HEK293 (cell line): Measurements from ENCODE around the gene PIP5KL1.

Experiments used
- CTCF ChIA-PET: fragments of 350-600 bp; formaldehyde crosslinking; extraction: SDS; loops from one replicate; lab custom pipeline; 2021; ENCODE audit warnings: antibody characterized with exemption; lab: Yijun Ruan, JAX
- POLR2A ChIA-PET: fragments of 300-600 bp; formaldehyde crosslinking; extraction: SDS; loops from one replicate; lab custom pipeline; 2020; ENCODE audit warnings: antibody characterized with exemption, inconsistent platforms; lab: Yijun Ruan, JAX
- H3K27ac ChIP-seq: fragments of 200-500 bp; sonication (Bioruptor generic); 2 replicates; pipeline ENCODE4 v1.5.1; 2014; ENCODE audit warnings: low read depth, low read length, control low read depth, inconsistent platforms; ENCODE audit errors: extremely low read depth
- H3K36me3 ChIP-seq, 2 experiments: fragments of 200-500 bp in 1 of 2; sonication (Bioruptor generic) in 1 of 2; 1 replicate in 1 of 2; 2 replicates in 1 of 2; pipeline ENCODE4 v1.5.1; 2014 to 2017; ENCODE audit warnings: inconsistent platforms in 2 of 2, low read length in 2 of 2; ENCODE audit not compliant: control insufficient read depth in 2 of 2, insufficient read depth in 1 of 2
- H3K4me1 ChIP-seq: fragments of 200-500 bp; sonication (Bioruptor generic); 2 replicates; pipeline ENCODE4 v1.5.1; 2014; ENCODE audit warnings: mild to moderate bottlenecking, low read length, inconsistent platforms; ENCODE audit not compliant: control insufficient read depth, insufficient read depth
- H3K4me3 ChIP-seq: 2 replicates; pipeline ENCODE4 v1.5.1; 2011; ENCODE audit warnings: low read depth, mild to moderate bottlenecking, control low read depth, low read length, moderate library complexity
- H3K9me3 ChIP-seq: fragments of 200-500 bp; sonication (Bioruptor generic); 2 replicates; pipeline ENCODE4 v1.5.1; 2014; ENCODE audit warnings: low read depth, low read length, inconsistent platforms; ENCODE audit not compliant: control insufficient read depth, insufficient read depth
- EGR2 ChIP-seq: fragments of 450-650 bp; formaldehyde crosslinking; IDR thresholded peaks from 2 replicates; pipeline ENCODE4 v1.5.1; 2016; ENCODE audit warnings: low read depth, missing biosample characterization, missing genetic modification characterization
- IKZF3 ChIP-seq: fragments of 450-650 bp; IDR thresholded peaks from 2 replicates; pipeline ENCODE4 v1.5.0; 2018; ENCODE audit warnings: missing biosample characterization, mild to moderate bottlenecking, missing genetic modification characterization, moderate library complexity
- PRDM10 ChIP-seq: fragments of 450-650 bp; formaldehyde crosslinking; IDR thresholded peaks from 2 replicates; pipeline ENCODE4 v1.5.1; 2016; ENCODE audit warnings: missing biosample characterization, missing genetic modification characterization
- REST ChIP-seq: fragments of 450-650 bp; formaldehyde crosslinking; IDR thresholded peaks from 2 replicates; pipeline ENCODE4 v1.5.1; 2016; ENCODE audit warnings: missing biosample characterization, missing genetic modification characterization
- SP3 ChIP-seq: fragments of 450-650 bp; formaldehyde crosslinking; IDR thresholded peaks from 2 replicates; pipeline ENCODE4 v1.5.1; 2016; ENCODE audit warnings: missing biosample characterization, missing genetic modification characterization
- TCF7L2 ChIP-seq: IDR thresholded peaks from 2 replicates; pipeline ENCODE4 v1.6.1; 2011; ENCODE audit warnings: low read depth, mild to moderate bottlenecking, inconsistent platforms, low read length, moderate library complexity, borderline replicate concordance
- TRIM28 ChIP-seq: IDR thresholded peaks from 2 replicates; pipeline ENCODE4 v1.6.1; 2011; ENCODE audit warnings: low read length, control low read depth, borderline replicate concordance
- YY2 ChIP-seq: fragments of 450-650 bp; formaldehyde crosslinking; IDR thresholded peaks from 2 replicates; pipeline ENCODE4 v1.5.1; 2016; ENCODE audit warnings: missing biosample characterization, missing genetic modification characterization
- ZBTB10 ChIP-seq: fragments of 450-650 bp; formaldehyde crosslinking; IDR thresholded peaks from 2 replicates; pipeline ENCODE4 v1.5.1; 2016; ENCODE audit warnings: missing biosample characterization, missing genetic modification characterization
- ZBTB20 ChIP-seq: fragments of 450-650 bp; formaldehyde crosslinking; IDR thresholded peaks from 2 replicates; pipeline ENCODE4 v1.5.1; 2016; ENCODE audit warnings: missing biosample characterization, missing genetic modification characterization
- ZBTB44 ChIP-seq: fragments of 450-650 bp; IDR thresholded peaks from 2 replicates; pipeline ENCODE4 v1.5.1; 2018; ENCODE audit warnings: missing biosample characterization, mild to moderate bottlenecking, missing genetic modification characterization
- ZBTB8A ChIP-seq: fragments of 450-650 bp; formaldehyde crosslinking; IDR thresholded peaks from 2 replicates; pipeline ENCODE4 v1.5.1; 2016; ENCODE audit warnings: missing biosample characterization, missing genetic modification characterization
- ZFHX2 ChIP-seq: fragments of 450-650 bp; formaldehyde crosslinking; conservative IDR thresholded peaks from 2 replicates; pipeline ENCODE4 v1.5.1; 2016; ENCODE audit warnings: missing biosample characterization, missing genetic modification characterization
- ZIC2 ChIP-seq: fragments of 450-650 bp; formaldehyde crosslinking; IDR thresholded peaks from 2 replicates; pipeline ENCODE4 v1.5.1; 2016; ENCODE audit warnings: missing biosample characterization, missing genetic modification characterization
- ZNF341 ChIP-seq: fragments of 450-650 bp; formaldehyde crosslinking; IDR thresholded peaks from 2 replicates; pipeline ENCODE4; 2016; ENCODE audit warnings: low read depth, missing biosample characterization, missing genetic modification characterization
- ZNF391 ChIP-seq: fragments of 450-650 bp; formaldehyde crosslinking; IDR thresholded peaks from 2 replicates; pipeline ENCODE4 v1.5.1; 2016; ENCODE audit warnings: low read depth, missing biosample characterization, missing genetic modification characterization, borderline replicate concordance
- ZNF426 ChIP-seq: fragments of 450-650 bp; formaldehyde crosslinking; IDR thresholded peaks from 2 replicates; pipeline ENCODE4 v1.5.1; 2017; ENCODE audit warnings: missing biosample characterization, missing genetic modification characterization, mild to moderate bottlenecking, inconsistent platforms, moderate library complexity
- ZNF449 ChIP-seq: fragments of 450-650 bp; formaldehyde crosslinking; IDR thresholded peaks from 2 replicates; pipeline ENCODE4 v1.5.1; 2017; ENCODE audit warnings: missing biosample characterization, mild to moderate bottlenecking, missing genetic modification characterization, moderate library complexity
- ZNF585B ChIP-seq: fragments of 450-650 bp; formaldehyde crosslinking; IDR thresholded peaks from 2 replicates; pipeline ENCODE4 v1.5.1; 2016; ENCODE audit warnings: missing biosample characterization, missing genetic modification characterization
- ZNF610 ChIP-seq: fragments of 450-650 bp; formaldehyde crosslinking; IDR thresholded peaks from 2 replicates; pipeline ENCODE4 v1.5.1; 2016; ENCODE audit warnings: missing biosample characterization, missing genetic modification characterization, borderline replicate concordance
- ZNF629 ChIP-seq: fragments of 450-650 bp; formaldehyde crosslinking; IDR thresholded peaks from 2 replicates; pipeline ENCODE4 v1.5.1; 2017; ENCODE audit warnings: missing biosample characterization, missing genetic modification characterization

The PIP5KL1 gene

GRCh38 chr9:127930231-127931091 lies at the start of gene PIP5KL1:
TSS of gene PIP5KL1 (minus strand) at chr9:127930777. CDS start at chr9:127930752, 25 bp downstream.
- Histone ChIP-seq H3K9me3 (no peaks in the 10 kb centered on the region), H3K4me1 (0 out of 2 replicates have a peak, but pooled peaks cover 5% of the 10 kb centered on the region), H3K27ac (peak within 1 kb of the TSS; percentile 50), H3K36me3 (peaks cover 0 to 13% of the 10 kb centered on the region in 2 experiments; a peak in 1 of 3 replicates), H3K4me3 (peak within 1 kb of the TSS; percentile 55)
- ChIA-PET CTCF (interaction anchor here (0.6 to 3.3 kb wide), 6 partner anchors 9 to 1442 kb away, joined by 3 to 24 read pairs (median 8); no protein-coding TSS in a partner anchor), POLR2A (interaction anchor here (1.1 kb wide), 1 partner anchor 13 kb away, joined by 5 read pairs; the partner anchor contains the start of gene ST6GALNAC4)
- TF ChIP-seq ZNF449 (tag by site-specific recombination) = no peak
- no peak for TF ChIP-seq REST (tag by site-specific recombination)
- peak; percentile 74 for TF ChIP-seq PRDM10 (tag by site-specific recombination)
- 0 out of 2 replicates have a peak, but pooled peaks have one; percentile 40 for TF ChIP-seq IKZF3 (tag by site-specific recombination)
- TF ChIP-seq ZBTB44 (tag by site-specific recombination) = no peak
- no peak; the same call in none of the 2 replicates for TF ChIP-seq ZBTB10
- TF ChIP-seq ZNF391 (tag by site-specific recombination) = no peak
- TF ChIP-seq ZNF610 = no peak
- TF ChIP-seq SP3 = peak; percentile 86
- no peak for TF ChIP-seq TCF7L2
- no peak for TF ChIP-seq ZNF426 (tag by site-specific recombination)
- TF ChIP-seq EGR2 (tag by site-specific recombination) = peak; percentile 65
- peak; percentile 79 for TF ChIP-seq ZFHX2 (tag by site-specific recombination)
- TF ChIP-seq ZNF629 (tag by site-specific recombination) = no peak
- TF ChIP-seq ZNF341 (tag by site-specific recombination) = 0 out of 2 replicates have a peak, but pooled peaks have one; percentile 7
- peak; percentile 89 for TF ChIP-seq ZBTB8A (tag by site-specific recombination)
- peak; percentile 100 for TF ChIP-seq ZBTB20 (tag by site-specific recombination)
- no peak for TF ChIP-seq YY2 (tag by site-specific recombination)
- no peak for TF ChIP-seq ZNF585B (tag by site-specific recombination)
- TF ChIP-seq ZIC2 (tag by site-specific recombination) = 0 out of 2 replicates have a peak, but pooled peaks have one; percentile 11
- no peak for TF ChIP-seq TRIM28
